C4-2B (cell line): Measurements from ENCODE around the gene FLII.

ENCODE experiments used
- CTCF ChIP-seq: fragments of 450-650 bp; conservative IDR thresholded peaks from 2 replicates; pipeline ENCODE4 v1.5.1; 2017; ENCODE audit warnings: mild to moderate bottlenecking
- ZFX ChIP-seq: fragments of 450-650 bp; IDR thresholded peaks from 2 replicates; pipeline ENCODE4 v1.6.1; 2017

- TF ChIP-seq CTCF (no peak), ZFX (no peak)
These were observed 60.9 kb downstream of the FLII start for GRCh38 chr17:18197535-18198194.
